Lower leg skin (tissue), 4 donors: ENCODE measurements around the gene EIF4G1. TPM values are rescaled to one million over a fixed set of nuclear protein-coding genes. Genes with fewer than 3 reads are reported as not detected.

Experiments used
- DNase-seq, 2 donors: peaks; one replicate each; pipeline ENCODE4 v3.0.0-alpha.2; 2019; ENCODE audit warnings: low spot score in 2 of 2
- H3K4me3 ChIP-seq: fragments of 200-600 bp; sonication (generic); 2 replicates; pipeline ENCODE4 v1.5.1; 2017; ENCODE audit warnings: mild to moderate bottlenecking, low read depth; ENCODE audit not compliant: poor library complexity, severe bottlenecking
- POLR2A ChIP-seq, 2 donors: fragments of 450-650 bp; IDR thresholded peaks; one replicate each; pipeline ENCODE4 v1.6.1; 2016 to 2017; ENCODE audit warnings: antibody characterized with exemption in 2 of 2, mild to moderate bottlenecking in 1 of 2, moderate library complexity in 1 of 2
- WGBS, 2 donors: methylation state at CpG; one replicate each; pipeline ENCODE4 v1.1.5; 2018; 5-methylcytosine and 5-hydroxymethylcytosine counted together
- intact Hi-C: fragments of 100-400 bp; cut with DNase I; formaldehyde crosslinking; loops from one replicate; pipeline ENCODE4 v1.15.0; 2023; ENCODE audit warnings: low total_unique reads
- total RNA-seq, 4 donors: library from RNA; depleted of rRNA; stranded (reverse); fragments of >200 nt; gene quantifications; one replicate each; pipeline ENCODE4 v1.1.0, GENCODE V29; 2016
- TF ChIP-seq, protein P1 (sequence below), 3 donors: fragments of 450-650 bp; IDR thresholded peaks; one replicate each; pipeline ENCODE4 v1.5.1; 2016; ENCODE audit warnings: antibody characterized with exemption in 3 of 3, mild to moderate bottlenecking in 3 of 3, moderate library complexity in 2 of 3

EIF4G1 gene
- total RNA-seq, 4 donors from 2014 or later = 418 to 445 (median 433) TPM

DNA sequence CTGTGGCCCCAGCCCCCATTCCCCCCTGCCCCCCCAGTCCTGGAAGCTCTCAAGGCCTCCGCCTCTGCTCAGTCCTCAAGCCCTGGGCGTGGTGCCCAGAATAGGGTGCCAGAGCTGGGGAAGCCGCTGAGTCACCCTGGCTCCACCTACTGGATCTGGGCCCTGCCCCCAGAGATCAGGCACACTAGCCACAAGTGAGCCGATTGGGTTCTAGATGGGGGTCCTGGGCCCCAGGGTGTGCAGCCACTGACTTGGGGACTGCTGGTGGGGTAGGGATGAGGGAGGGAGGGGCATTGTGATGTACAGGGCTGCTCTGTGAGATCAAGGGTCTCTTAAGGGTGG is 5.7 kb downstream of the EIF4G1 start:
- H3K4me3 ChIP-seq = no peak overlapping the region
- WGBS, 2 donors = 0% methylated on average over 1 to 3 of the region's 4 CpGs
- DNase-seq = peak; percentile 96 to 99
- intact Hi-C loops = no loop called here
- TF ChIP-seq POLR2A (IDR thresholded peaks at IDR 0.05) = no peak
- TF ChIP-seq, protein P1, sequence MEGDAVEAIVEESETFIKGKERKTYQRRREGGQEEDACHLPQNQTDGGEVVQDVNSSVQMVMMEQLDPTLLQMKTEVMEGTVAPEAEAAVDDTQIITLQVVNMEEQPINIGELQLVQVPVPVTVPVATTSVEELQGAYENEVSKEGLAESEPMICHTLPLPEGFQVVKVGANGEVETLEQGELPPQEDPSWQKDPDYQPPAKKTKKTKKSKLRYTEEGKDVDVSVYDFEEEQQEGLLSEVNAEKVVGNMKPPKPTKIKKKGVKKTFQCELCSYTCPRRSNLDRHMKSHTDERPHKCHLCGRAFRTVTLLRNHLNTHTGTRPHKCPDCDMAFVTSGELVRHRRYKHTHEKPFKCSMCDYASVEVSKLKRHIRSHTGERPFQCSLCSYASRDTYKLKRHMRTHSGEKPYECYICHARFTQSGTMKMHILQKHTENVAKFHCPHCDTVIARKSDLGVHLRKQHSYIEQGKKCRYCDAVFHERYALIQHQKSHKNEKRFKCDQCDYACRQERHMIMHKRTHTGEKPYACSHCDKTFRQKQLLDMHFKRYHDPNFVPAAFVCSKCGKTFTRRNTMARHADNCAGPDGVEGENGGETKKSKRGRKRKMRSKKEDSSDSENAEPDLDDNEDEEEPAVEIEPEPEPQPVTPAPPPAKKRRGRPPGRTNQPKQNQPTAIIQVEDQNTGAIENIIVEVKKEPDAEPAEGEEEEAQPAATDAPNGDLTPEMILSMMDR (IDR thresholded peaks at IDR 0.05) = no peak

DNA sequence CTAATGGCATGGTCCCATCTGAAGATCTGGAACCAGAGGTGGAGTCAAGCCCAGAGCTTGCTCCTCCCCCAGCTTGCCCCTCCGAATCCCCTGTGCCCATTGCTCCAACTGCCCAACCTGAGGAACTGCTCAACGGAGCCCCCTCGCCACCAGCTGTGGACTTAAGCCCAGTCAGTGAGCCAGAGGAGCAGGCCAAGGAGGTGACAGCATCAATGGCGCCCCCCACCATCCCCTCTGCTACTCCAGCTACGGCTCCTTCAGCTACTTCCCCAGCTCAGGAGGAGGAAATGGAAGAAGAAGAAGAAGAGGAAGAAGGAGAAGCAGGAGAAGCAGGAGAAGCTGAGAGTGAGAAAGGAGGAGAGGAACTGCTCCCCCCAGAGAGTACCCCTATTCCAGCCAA is 7.3 kb downstream of the EIF4G1 start:
- 77 to 84% methylated on average over 5 of the region's 5 CpGs for WGBS, 2 donors
- intact Hi-C loops = no loop called here
- H3K4me3 ChIP-seq = no peak overlapping the region
- TF ChIP-seq, protein P1 (IDR thresholded peaks at IDR 0.05) = no peak
- TF ChIP-seq POLR2A (IDR thresholded peaks at IDR 0.05) = no peak
- DNase-seq = no peak

DNA sequence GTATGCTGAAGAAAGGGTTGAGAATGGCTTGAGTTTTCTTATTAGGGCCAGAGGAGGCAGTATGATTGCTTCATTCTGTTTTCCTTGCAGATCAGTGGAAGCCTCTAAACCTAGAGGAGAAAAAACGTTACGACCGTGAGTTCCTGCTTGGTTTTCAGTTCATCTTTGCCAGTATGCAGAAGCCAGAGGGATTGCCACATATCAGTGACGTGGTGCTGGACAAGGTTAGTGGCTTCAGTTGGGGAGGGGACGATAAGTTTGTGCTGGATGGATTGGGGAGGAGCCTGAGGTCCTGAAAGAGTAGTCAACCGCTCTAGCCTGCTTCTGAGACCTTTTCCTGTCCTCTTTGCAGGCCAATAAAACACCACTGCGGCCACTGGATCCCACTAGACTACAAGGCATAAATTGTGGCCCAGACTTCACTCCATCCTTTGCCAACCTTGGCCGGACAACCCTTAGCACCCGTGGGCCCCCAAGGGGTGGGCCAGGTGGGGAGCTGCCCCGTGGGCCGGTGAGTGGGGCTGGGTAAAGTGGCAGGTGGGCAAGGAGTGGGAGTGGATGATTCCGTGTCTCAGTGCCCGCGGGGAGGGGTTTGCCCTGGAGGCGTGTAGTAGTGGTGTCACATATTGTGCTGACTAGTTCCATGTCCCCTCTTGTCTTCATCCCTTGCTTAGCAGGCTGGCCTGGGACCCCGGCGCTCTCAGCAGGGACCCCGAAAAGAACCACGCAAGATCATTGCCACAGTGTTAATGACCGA is 8.5 kb downstream of the EIF4G1 start:
- TF ChIP-seq POLR2A (IDR thresholded peaks at IDR 0.05) = no peak
- TF ChIP-seq, protein P1 (IDR thresholded peaks at IDR 0.05) = no peak
- no peak overlapping the region for H3K4me3 ChIP-seq
- DNase-seq = peak in 1 of 2 donors; percentile 48
- WGBS, 2 donors = 82% methylated on average over 20 of the region's 20 CpGs
- intact Hi-C loops = no loop called here

DNA sequence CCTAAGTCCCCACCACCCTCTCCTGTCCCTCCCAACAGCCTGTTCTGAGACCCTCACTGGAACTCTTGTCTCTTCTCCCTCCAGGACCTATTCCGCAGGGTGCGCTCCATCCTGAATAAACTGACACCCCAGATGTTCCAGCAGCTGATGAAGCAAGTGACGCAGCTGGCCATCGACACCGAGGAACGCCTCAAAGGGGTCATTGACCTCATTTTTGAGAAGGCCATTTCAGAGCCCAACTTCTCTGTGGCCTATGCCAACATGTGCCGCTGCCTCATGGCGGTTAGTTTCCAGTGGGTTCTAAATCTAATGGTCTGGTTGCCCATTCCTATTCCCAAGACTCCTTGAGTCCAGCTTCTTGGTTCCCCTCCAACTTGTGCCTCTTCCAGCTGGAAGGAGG is 9.3 kb downstream of the EIF4G1 start:
- TF ChIP-seq, protein P1 (IDR thresholded peaks at IDR 0.05) = no peak
- no peak for TF ChIP-seq POLR2A (IDR thresholded peaks at IDR 0.05)
- no peak for DNase-seq
- WGBS, 2 donors = 86 to 92% methylated on average over 8 of the region's 8 CpGs
- intact Hi-C loops = no loop called here
- H3K4me3 ChIP-seq = no peak overlapping the region

DNA sequence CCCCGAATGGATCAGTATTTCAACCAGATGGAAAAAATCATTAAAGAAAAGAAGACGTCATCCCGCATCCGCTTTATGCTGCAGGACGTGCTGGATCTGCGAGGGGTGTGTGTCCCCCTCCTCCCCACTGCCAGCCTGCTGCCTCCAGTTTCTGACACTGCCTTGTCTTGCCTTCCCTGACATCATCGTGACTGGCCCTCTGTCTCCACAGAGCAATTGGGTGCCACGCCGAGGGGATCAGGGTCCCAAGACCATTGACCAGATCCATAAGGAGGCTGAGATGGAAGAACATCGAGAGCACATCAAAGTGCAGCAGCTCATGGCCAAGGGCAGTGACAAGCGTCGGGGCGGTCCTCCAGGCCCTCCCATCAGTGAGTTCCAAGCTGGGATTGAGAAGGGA is 10.9 kb downstream of the EIF4G1 start:
- no peak for DNase-seq
- intact Hi-C loops = loop anchor here (5.0 kb wide), 1 partner anchor 1583 kb away; no protein-coding TSS in a partner anchor
- H3K4me3 ChIP-seq = no peak overlapping the region
- TF ChIP-seq, protein P1 (IDR thresholded peaks at IDR 0.05) = no peak
- TF ChIP-seq POLR2A (IDR thresholded peaks at IDR 0.05) = no peak
- whole genome bisulfite sequencing, 2 donors = 86 to 91% methylated on average over 13 of the region's 13 CpGs
